ENCODE measurements around the gene EPHA1.

GRCh38 chr7:143452495-143452894, 43.8 kb upstream of the EPHA1 start:
- no peak for TF ChIP-seq CTCF (conservative IDR thresholded peaks at IDR 0.05; ENCODE audit: low read length)
- TF ChIP-seq EZH2phosphoT487 (IDR thresholded peaks at IDR 0.05; ENCODE audit: borderline replicate concordance), result no peak
